NCI-H128 (cell line): ENCODE data around the gene PRICKLE4.

Experiments
- DNase-seq: peaks from one replicate; lab custom pipeline; 2025; ENCODE audit not compliant: unreplicated experiment; lab: John Stamatoyannopoulos, UW

PRICKLE4 gene

DNA sequence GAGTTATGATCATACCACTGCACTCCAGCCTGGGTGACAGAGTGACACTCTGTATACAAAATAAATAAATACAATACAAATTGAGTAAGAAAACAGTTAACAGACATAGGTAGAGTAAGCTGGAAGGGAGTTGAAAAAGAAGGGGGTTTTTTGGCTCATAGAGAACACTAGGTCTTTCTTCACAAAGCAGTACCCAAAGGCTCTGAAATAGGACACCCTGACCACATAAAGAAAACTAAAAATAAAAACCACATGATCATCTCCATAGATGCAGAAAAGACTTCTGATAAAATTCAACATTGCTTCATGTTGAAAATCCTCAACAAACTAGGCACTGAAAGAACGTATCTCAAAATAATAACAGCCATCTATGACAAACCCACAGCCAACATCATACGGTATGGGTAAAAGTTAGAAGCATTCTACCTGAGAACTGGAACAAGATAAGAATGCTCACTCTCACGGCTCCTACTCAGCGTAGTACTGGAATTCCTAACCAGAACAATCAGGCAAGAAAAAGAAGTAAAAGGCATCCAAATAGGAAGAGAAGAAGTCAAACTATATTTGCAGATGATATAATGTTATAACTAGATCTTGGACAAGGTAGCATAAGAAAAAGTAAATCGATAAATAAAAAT lies 55.6 kb downstream of the PRICKLE4 start:
- no peak for DNase-seq

DNA sequence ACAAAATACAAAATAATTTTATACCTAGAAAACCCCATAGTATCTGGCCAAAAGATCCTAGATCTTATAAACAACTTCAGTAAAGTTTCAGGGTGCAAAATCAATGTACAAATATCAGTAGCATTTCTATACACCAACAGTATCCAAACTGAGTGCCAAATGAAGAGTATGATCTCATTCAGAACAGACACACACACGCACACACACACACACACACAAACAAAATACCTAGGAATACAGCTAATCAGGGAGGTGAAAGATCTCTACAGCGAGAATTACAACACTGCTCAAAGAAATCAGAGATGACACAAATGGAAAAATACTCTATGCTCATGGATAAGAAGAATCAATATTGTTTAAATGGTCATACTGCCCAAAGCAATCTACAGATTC lies 56.1 kb downstream of the PRICKLE4 start:
- no peak for DNase-seq
